Psoas muscle (tissue), 8 donors: ENCODE data around the gene AKNA. TPM values are rescaled to one million over a fixed set of nuclear protein-coding genes. Genes with fewer than 3 reads are reported as not detected.

Experiments
- ATAC-seq, 4 donors: fragments of 200-7000 bp; cut with Tn5 transposase; one replicate each; pipeline ENCODE4 v1.9.1; 2020; ENCODE audit warnings: moderate library complexity in 3 of 4, mild to moderate bottlenecking in 2 of 4
- DNase-seq, 2 donors: peaks; one replicate each; pipeline ENCODE4 v3.0.0-alpha.2; 2020
- H3K27ac ChIP-seq: fragments of 200-600 bp; one replicate; pipeline ENCODE4 v1.8.0; 2022
- H3K27me3 ChIP-seq, 3 donors: fragments of 200-600 bp in 1 of 3; one replicate each; pipeline versions ENCODE4 v1.6.1 to v1.8.0; 2013 to 2022; ENCODE audit warnings: low read length in 2 of 3, mild to moderate bottlenecking in 2 of 3, moderate library complexity in 1 of 3; ENCODE audit not compliant: insufficient read depth in 3 of 3
- H3K36me3 ChIP-seq, 2 donors: fragments of 200-600 bp in 1 of 2; one replicate each; pipeline versions ENCODE4 v1.6.1 to v1.8.0; 2013 to 2022; ENCODE audit warnings: low read depth in 1 of 2, mild to moderate bottlenecking in 1 of 2, moderate library complexity in 1 of 2; ENCODE audit not compliant: insufficient read depth in 1 of 2
- H3K4me1 ChIP-seq: fragments of 200-600 bp; one replicate; pipeline ENCODE4 v1.8.0; 2022
- H3K4me3 ChIP-seq: fragments of 200-600 bp; one replicate; pipeline ENCODE4 v1.8.0; 2022; ENCODE audit warnings: mild to moderate bottlenecking
- H3K9me3 ChIP-seq: fragments of 200-600 bp; one replicate; pipeline ENCODE4 v1.8.0; 2022
- WGBS, 3 donors: extraction: QIAGEN DNeasy Blood & Tissue Kit; methylation state at CpG; one replicate each; pipeline versions ENCODE4 v1.1.6 to v1.1.7; 2013; 5-methylcytosine and 5-hydroxymethylcytosine counted together
- intact Hi-C, 2 donors: fragments of 100-400 bp; cut with DNase I; formaldehyde crosslinking; loops; one replicate each; pipeline versions ENCODE4 v1.11.0 to v1.14.2; 2022
- polyA plus RNA-seq, 3 donors: library from polyadenylated mRNA; stranded (reverse); fragments of 200-250 nt; gene quantifications; one replicate each; pipeline ENCODE4 v1.2.3, GENCODE V29; 2013
- total RNA-seq, 4 donors: library from RNA; stranded (reverse); fragmentation: NEBNext Ultra II Directional in 2 of 4; extraction: Animal tissue kit (Norgen Biotek cat#: 25700) in 2 of 4; gene quantifications; one replicate each; pipeline versions ENCODE4 v1.2.1 to v1.2.4, GENCODE V29; 2021 to 2023
- TF ChIP-seq, protein P1 (sequence below): fragments of 200-600 bp; IDR thresholded peaks from one replicate; pipeline ENCODE4 v1.8.0; 2022; ENCODE audit warnings: antibody characterized with exemption
- donor health status: healthy with polysubstance abuse.
- donor health status: DM: no; HTN: no; CAD: no; lungs with moderate emphysema.
- donor health status: Bipolar disorder and iron deficiency.
- donor health status: healthy.
- donor health status: DM: yes; HTN: yes; CAD: no.
- donor health status: DM: no; HTN: no; CAD: no.
- donor health status: DM: no; HTN: no; CAD: no.
- donor health status: DM: yes; HTN: yes; CAD: no.

Gene AKNA
- total and polyA plus RNA-seq, 7 donors = 1.5 to 3.9 (median 2.3) TPM

DNA sequence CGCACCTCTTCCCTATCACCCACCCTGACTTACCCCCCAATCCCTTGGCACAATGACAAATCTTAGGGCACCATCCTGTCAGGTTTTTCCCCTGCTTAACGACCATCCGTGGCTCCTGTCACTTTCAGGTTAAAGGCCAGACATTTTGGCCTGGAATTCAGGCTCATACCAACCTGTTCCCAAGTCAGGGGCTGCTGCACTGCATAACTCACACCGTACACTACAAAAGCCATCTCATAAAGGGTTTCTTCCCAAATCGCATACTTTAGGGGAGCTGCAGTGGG is 7.5 kb upstream of the AKNA start:
- DNase-seq = no peak
- Histone ChIP-seq H3K4me1 (peaks cover 5% of the 10 kb centered on the region), H3K27me3 (no peaks in the 10 kb centered on the region), H3K4me3 (no peak overlapping the region), H3K27ac (no peak overlapping the region), H3K36me3 (no peaks in the 10 kb centered on the region), H3K9me3 (no peaks in the 10 kb centered on the region)
- intact Hi-C loops = no loop called here
- 42 to 51% (median 42%) methylated on average over 5 of the region's 5 CpGs for WGBS, 3 donors
- TF ChIP-seq, protein P1, sequence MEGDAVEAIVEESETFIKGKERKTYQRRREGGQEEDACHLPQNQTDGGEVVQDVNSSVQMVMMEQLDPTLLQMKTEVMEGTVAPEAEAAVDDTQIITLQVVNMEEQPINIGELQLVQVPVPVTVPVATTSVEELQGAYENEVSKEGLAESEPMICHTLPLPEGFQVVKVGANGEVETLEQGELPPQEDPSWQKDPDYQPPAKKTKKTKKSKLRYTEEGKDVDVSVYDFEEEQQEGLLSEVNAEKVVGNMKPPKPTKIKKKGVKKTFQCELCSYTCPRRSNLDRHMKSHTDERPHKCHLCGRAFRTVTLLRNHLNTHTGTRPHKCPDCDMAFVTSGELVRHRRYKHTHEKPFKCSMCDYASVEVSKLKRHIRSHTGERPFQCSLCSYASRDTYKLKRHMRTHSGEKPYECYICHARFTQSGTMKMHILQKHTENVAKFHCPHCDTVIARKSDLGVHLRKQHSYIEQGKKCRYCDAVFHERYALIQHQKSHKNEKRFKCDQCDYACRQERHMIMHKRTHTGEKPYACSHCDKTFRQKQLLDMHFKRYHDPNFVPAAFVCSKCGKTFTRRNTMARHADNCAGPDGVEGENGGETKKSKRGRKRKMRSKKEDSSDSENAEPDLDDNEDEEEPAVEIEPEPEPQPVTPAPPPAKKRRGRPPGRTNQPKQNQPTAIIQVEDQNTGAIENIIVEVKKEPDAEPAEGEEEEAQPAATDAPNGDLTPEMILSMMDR = no peak
- ATAC-seq = no peak

DNA sequence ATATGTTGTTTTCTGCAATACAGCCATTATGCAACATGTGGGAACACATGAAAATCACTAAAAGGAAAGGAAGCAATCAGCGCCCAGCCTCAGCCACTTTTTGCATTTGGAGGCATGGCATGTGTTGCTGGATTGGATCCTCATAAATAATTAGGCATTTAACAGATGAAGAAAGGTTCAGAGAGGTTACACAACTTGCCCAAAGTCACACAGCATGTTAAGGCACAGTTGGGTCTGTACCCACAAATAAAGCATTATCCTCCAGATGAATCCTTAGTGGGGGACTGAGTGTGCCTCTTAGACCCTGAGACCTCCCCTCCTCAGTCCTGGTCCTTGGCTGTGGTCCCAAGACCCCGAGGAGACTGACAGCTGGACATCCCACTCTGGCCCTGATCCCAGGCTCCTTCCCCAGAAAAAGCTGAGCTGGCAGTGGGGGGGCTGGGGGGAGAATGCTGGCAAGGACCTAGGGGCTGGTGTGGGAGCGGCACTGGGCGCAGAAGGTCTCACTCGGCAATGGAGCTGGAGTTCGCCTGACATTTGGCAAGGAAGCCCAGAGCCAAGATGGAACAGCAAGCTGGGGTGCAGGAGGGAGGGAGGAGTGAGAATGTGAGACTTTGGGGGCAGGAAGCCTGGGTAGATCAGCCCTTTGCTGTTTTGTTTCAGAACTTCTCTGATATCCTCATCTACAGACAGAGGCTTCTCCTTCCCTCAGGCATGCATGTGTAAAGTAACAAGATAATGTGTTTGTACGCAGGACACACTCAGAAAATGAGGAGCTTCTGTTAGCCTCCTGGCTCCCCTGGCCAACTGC is 6.9 kb upstream of the AKNA start:
- peaks cover 5% of the 10 kb centered on the region for H3K4me1 ChIP-seq
- no peaks in the 10 kb centered on the region for H3K9me3 ChIP-seq
- no peaks in the 10 kb centered on the region for H3K27me3 ChIP-seq
- ATAC-seq = no peak
- intact Hi-C loops = no loop called here
- TF ChIP-seq, protein P1 = no peak
- H3K4me3 ChIP-seq = no peak overlapping the region
- H3K36me3 ChIP-seq = no peaks in the 10 kb centered on the region
- 47 to 57% (median 51%) methylated on average over 7 of the region's 7 CpGs for WGBS, 3 donors
- DNase-seq = no peak
- no peak overlapping the region for H3K27ac ChIP-seq

DNA sequence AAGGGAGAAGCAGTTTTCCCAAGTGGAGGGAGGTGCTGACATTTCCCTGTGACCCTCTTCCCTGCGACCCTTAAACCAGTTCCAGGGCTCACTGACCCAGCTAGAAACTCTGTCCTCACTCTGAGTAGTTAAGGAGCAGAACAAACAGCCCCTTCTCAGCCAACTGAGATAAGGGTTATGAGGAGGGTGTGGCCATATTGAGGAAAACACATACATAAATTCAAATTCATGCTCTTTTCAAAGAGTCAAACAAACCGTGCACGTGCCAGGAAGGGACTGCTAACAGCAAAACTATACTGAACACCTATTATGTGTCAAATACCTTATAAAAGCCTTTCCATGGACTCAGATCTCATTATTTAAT is 4.9 kb upstream of the AKNA start:
- WGBS, 3 donors = 38 to 49% (median 49%) methylated on average over 3 of the region's 3 CpGs
- Histone ChIP-seq H3K36me3 (no peaks in the 10 kb centered on the region), H3K27ac (no peak overlapping the region), H3K4me1 (peaks cover 12% of the 10 kb centered on the region), H3K27me3 (no peaks in the 10 kb centered on the region), H3K9me3 (no peaks in the 10 kb centered on the region), H3K4me3 (no peak overlapping the region)
- no peak for DNase-seq
- intact Hi-C loops = no loop called here
- TF ChIP-seq, protein P1 = no peak
- no peak for ATAC-seq

DNA sequence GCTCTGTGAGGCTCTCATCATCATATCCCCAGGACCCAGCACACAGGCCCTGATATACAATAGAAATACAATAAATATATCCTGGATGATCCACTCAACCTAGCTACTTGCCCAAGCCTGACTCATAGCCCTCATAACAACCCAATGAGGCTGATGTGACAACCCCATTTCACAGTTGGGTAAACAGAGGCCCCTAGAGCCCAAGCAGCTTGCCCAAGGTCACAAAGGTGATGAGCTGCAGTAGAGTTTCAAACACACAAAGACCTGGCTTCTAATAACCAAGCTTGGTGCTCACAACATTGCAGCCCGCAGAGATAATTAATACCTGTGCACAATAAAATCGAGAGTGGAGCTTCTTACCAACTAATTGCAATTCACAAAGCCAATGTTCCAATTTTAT is 3.2 kb upstream of the AKNA start:
- Histone ChIP-seq H3K36me3 (no peaks in the 10 kb centered on the region), H3K4me1 (peaks cover 7% of the 10 kb centered on the region), H3K27me3 (no peaks in the 10 kb centered on the region), H3K9me3 (no peaks in the 10 kb centered on the region), H3K27ac (no peak overlapping the region), H3K4me3 (no peak overlapping the region)
- TF ChIP-seq, protein P1 = no peak
- no peak for DNase-seq
- ATAC-seq = no peak
- intact Hi-C loops = no loop called here
- 74 to 79% (median 75%) methylated on average over 2 of the region's 2 CpGs for WGBS, 3 donors
